NCI-H526 (cell line): ENCODE results near the gene NFATC1.

Source experiments
- DNase-seq, 2 experiments: peaks; one replicate each; lab custom pipeline; 2025; lab: John Stamatoyannopoulos, UW

The NFATC1 gene

DNA sequence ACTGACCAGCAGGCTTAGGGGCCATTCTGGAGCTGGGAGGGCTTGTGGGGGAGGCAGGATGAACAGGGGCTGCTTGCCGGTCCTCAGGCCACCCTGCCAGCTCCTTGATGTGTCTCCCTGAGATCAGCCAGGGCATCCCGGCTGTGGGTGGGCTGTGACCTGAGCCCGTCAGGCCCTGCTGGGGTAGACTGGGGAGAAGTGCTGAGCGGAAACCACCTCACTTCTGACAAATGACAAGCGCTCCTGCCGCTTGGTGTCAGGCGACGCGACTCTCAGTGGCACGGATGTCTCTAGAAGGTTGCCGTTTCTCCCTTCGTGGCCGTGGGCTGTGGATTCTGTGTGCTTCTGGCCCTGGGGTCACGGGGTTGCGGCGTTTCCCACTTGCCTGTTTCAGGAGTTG lies 45.7 kb downstream of the NFATC1 start:
- DNase-seq, result no peak

DNA sequence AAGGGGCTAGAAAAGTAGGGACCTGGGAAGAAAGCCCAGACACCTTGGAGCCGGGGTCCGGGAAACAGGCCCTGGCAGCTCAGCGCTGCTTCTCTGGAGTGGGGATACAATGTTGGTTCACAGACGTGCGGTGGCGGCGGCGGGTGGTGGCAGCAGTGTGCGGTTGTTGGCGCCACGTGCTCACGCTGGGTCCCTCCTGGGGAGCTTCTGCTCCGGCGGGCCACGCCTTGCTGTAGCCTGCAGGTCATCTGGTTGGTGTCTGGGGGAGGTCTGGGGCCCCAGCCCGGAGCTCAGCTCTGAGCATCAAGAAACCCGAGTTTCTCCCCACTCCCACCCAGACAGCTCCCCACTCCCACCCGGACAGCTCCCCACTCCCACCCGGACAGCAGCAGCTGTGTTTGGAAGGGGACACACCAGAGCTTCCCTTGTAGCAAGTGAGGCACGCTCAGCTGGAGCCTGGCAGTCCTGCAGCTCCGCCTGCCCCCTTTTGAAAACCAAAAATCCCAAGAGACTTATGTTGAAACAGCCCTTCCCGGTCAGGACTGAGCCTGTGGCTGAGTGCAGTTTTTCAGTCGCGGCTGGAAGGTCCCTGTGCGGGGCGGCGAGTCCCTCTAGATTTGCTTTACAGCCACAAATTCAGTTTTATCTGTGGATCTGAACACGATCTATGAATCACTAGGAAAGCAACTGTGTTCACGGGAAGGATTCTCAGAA lies 46.9 kb downstream of the NFATC1 start:
- peak; percentile 6 to 52 for DNase-seq

- no peak for DNase-seq
Measured at GRCh38 chr18:79445221-79445620, 49.5 kb downstream of the NFATC1 start.

GRCh38 chr18:79445696-79446561 lies 50.2 kb downstream of the NFATC1 start:
- no peak for DNase-seq

- no peak for DNase-seq
Measured at GRCh38 chr18:79446931-79447330, 51.2 kb downstream of the NFATC1 start.

DNA sequence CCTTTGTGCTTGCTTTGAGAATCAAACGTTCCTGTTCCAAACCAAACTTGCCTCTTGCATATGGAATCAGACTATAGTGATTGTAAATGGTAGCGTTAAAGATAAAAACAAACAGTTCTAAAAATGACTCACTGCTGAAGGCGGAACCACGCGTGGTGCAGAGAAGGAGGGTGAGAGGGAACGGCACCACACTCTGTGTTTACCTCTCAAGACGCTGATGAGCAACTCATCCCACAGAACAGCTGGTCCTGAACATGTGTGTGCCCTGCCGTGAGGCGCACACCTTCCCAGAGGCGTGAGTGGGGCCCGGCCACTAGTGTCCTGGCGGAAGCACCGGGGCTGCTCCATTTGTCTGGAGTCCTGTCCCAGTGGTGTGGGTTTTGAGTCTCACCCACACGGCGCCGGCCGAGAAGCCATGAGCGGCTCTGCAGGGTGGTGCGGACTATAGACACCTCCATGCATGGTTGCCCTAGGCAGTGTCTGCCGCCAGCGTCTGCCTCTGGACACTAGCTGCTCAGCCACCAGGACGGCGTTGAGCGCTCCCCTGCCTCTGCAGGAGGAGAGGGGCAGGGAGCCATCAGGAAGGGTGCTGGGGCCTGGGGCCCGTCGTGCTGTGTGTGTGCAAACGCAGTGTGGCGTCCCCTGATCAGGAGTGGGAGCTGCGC lies 52.1 kb downstream of the NFATC1 start:
- no peak for DNase-seq

- DNase-seq, result no peak
Measured at GRCh38 chr18:79448621-79449020, 52.9 kb downstream of the NFATC1 start.

DNA sequence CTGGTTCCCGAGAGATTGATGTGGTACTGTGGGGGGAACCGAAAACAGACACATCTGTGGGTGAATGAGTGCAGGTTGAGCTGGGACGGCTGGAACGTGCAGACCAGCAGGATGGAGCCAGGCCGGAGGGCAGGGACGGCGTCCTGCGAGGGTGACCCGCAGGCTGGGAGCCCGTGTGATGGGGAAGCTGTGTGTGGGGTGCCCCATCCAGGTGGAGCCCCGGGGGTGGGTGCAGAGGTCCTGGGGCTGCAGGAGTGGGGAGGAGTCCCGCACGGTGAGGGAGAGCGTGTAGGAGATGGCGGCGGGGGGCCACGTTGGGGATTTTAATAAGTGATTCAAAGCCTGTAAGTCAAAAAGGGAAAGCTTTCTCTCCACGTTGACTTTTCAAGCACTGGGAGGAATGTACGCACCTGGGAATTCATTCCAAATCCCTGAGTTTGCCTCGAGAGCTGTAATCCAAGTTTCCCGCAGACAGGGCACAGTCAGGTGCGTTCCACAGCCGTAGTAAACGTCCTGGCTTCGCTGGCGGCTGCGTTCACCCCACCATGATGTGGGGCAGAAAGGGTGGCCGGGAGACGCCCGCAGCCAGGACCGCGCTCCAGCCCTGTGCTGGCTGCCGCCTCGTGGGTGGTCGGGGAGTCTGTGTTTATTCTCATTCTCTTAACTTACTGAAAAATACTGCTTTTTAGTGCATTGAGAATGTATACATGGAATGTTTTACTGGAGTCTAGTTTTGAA lies 54.0 kb downstream of the NFATC1 start:
- DNase-seq, result no peak

GRCh38 chr18:79450289-79451080 lies 54.8 kb downstream of the NFATC1 start:
- DNase-seq, result no peak

DNA sequence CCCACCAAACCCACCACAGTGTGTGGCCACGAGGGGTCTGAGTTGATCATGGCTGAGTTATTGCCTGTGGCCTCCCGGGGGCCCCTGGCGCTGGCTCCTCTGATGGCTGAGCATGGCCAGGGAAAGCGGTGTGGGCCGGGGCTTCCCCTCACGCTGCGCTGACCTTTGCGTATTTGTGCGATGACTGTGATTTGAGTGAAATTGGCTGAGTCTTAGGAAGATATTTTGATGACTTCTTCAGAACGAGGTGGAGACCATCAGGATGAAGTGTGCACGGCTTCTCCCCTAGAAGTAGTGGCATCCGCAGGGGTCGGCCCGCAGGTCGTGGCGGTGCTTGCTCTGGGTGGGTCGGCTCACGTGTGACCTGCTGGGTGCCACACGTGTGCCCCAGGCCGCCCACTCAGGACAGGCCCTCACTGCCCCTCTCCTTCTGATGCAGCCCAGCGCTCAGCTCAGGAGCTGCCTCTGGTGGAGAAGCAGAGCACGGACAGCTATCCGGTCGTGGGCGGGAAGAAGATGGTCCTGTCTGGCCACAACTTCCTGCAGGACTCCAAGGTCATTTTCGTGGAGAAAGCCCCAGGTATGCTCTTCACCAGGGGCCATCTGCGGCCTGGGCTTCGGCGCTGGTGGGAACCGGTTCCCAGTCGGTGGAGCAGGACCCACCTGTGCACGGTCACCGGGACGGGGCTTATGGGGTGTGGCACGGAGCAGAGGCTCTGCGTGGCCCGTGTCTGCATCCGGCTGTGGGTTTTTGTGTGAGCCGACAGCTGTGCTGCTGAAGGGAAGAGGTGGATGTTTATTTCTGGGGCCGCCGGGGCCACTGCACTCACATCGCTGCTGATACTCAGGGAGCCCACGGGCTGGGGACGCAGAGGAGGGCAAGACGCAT lies 55.8 kb downstream of the NFATC1 start:
- no peak for DNase-seq

DNA sequence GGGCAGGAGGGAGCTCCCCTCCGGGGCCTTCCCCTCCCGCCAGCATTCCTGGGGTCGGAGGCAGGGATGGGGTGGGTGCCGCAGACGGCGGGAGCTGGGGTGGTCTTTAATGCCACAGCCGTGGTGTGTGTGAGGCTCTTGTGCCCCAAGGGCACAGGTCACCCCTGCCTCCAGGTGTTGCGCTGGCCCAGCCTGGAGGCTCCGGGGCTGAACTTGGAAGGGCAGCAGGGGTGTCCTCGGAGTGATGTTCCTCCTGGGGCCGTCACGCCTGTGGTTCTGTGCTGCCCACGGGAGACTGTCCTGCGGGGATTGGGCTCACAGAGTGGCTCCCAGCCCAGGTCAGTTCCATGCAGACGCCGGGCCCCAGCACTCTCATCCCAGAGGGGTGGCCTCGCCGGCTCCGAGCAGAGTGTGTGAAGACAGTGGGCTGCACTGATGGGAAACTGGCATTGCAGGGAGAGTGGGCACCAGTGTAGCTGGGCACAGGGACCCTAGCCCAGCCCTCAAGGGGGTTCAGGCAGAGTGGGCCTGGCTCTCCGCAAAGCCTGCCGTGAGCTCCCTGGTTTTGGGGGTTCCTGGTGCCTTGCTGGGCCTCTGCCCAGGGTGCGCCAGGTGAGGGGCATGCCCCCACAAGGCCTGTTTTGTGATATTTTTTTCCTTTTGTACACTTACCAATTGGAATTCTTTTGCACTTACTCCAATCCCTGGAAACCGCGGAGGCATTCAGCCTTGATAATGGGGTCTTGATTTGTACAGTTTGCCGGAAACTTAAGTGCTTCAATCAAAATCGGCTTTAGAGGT lies 56.7 kb downstream of the NFATC1 start:
- DNase-seq, result no peak

DNA sequence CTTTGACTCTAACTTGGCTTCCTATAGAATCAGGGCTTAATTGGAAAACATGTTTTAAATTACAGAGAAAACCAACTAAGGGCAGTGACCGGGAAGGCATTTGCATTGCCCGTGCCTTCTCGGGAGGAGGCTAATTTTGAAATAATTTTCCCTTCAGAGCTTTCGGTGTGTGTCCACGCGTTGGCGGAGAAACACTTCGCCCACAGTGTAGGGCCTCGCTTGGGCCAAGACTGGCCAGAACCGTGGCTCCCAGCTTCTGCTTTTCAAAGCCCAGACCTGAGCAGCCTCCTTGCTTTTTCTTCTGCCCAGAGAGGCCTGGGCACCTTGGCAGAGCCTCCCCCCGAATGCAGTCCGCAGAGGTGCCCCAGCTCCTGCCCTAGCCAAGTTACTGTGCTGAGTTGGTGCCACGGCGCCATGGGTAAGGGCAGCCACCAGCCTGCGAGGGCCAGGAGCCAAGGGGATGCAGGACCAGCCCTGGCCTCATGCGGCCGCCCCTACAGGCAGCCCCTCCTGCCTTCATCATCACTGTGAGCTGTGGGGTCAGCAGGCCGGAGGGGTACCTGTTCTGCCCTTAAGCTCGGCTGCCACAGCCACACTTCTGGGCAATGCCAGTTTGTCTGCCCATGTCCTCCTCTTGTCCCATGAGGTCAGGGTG lies 57.4 kb downstream of the NFATC1 start:
- DNase-seq, result no peak

DNA sequence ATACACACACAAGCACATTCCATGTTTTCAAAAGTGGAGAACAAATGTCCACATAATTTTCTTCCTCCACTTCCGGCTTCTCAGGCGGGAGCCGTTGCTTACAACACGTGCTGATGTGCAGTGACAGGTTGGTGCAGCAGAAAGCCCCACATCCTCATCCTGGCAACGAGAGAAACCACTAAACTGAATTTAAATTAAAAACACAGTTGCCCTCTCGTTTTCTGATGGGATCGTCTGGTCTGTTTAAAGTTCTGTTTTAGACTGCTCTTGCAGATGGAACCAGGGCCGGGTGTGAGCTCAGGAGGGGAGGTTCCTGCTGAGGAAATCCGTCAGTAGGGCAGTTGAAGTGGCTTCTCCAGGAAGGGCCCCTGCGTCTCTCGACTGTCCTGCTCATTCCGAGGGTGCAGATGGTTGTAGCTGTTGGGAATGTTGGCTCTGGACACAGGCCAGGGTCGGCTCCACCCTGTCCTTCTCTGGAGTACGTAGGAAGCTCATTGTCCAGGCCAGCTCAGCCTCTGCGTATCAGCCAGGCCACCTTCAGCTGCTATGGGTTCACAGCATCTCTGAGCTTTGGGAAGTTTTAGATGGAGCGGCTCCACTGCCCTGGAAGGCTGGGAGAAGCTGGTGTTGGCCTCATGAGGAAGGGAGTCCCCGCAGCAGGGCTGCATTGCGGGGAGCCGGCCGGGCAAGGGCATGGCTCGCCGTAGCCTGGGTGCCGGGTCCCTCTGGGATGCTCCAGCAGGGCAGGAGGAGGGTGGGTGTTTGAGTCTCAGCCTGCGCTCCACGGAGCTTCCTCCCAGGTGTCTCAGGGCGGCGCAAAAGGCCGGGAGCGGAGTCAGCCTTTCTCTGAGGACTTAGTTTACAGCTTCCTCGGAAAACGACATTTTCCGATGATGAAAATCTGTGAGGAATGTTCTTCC lies 58.3 kb downstream of the NFATC1 start:
- peak; percentile 30 to 51 for DNase-seq

DNA sequence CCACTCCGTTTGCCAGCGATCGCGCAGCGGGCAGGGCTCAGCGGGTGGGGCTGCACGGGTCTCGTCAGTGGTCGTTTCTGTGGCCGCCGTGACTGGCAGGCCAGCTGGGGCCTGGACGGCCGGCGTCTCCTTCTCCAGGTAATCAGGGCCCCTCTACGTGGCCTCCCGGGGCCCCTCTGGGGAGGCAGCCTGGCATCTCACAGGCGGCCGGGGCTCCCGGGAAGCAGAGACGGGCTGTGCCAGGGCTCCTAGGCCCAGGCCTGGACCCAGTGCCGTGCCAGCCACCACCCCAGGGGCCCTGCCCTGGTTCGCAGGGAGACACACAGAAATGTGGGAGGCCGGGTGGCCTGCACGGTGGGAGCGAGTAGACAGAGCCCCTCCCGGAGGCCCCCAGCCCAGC lies 59.5 kb downstream of the NFATC1 start:
- DNase-seq, result no peak

- no peak for DNase-seq
Measured at GRCh38 chr18:79456105-79456980, 60.6 kb downstream of the NFATC1 start.

- no peak for DNase-seq
Measured at GRCh38 chr18:79457239-79457638, 61.5 kb downstream of the NFATC1 start.

- no peak for DNase-seq
Measured at GRCh38 chr18:79457652-79458051, 61.9 kb downstream of the NFATC1 start.
